ENCODE data around the gene LRRC7. TPM values are rescaled to one million over a fixed set of nuclear protein-coding genes. Genes with fewer than 3 reads are reported as not detected.
A peak's percentile ranks its signal among the peaks of the same experiment; 100 is the strongest.

The LRRC7 gene
- total and polyA plus RNA-seq, 2 experiments from 2014 or later, result 1.2 TPM; not detected in 1

- peaks cover 6% of the 10 kb centered on the region; the same call in 2 of the 3 replicates for H3K4me1 Mint-ChIP-seq
- peak; percentile 66 for DNase-seq (ENCODE audit: low spot score)
These were observed 32.2 kb upstream of the LRRC7 start for GRCh38 chr1:69535490-69535889.

More at GRCh38 chr1:69535490-69535889, 32.2 kb upstream of the LRRC7 start:
- Mint-ChIP-seq H3K36me3 (ENCODE audit: low read depth) (no peaks in the 10 kb centered on the region), H3K27ac (no peak overlapping the region), H3K27me3 (ENCODE audit: insufficient read depth, low read depth, poor library complexity) (no peaks in the 10 kb centered on the region), H3K4me3 (no peak overlapping the region), H3K9me3 (no peaks in the 10 kb centered on the region)
- H4K20me1 ChIP-seq (replicated peaks; ENCODE audit: insufficient read depth), result no peaks in the 10 kb centered on the region
- peaks cover 12% of the 10 kb centered on the region; the same call in 1 of the 2 replicates for H3K4me1 ChIP-seq (ENCODE audit: insufficient read depth)
- H3K36me3 ChIP-seq (ENCODE audit: insufficient read depth), result no peaks in the 10 kb centered on the region
- H3K4me3 ChIP-seq, result no peak overlapping the region
- peak; percentile 66 for ATAC-seq
- H2AFZ ChIP-seq, result 0 out of 2 replicates have a peak overlapping the region, but pooled peaks have one; percentile 11
- H3F3A ChIP-seq (replicated peaks; ENCODE audit: low read depth), result no peaks in the 10 kb centered on the region
- no peaks in the 10 kb centered on the region for H3K27me3 ChIP-seq (ENCODE audit: insufficient read depth)
- H3K79me2 ChIP-seq (replicated peaks; ENCODE audit: insufficient read depth), result no peaks in the 10 kb centered on the region
- peak overlapping the region; percentile 19; the same call in 1 of the 2 replicates for H3K4me2 ChIP-seq
- no peak overlapping the region for H3K27ac ChIP-seq (ENCODE audit: low read depth)
- no peaks in the 10 kb centered on the region for H3K9me2 ChIP-seq (ENCODE audit: insufficient read depth)
- no peak for TF ChIP-seq REST (IDR thresholded peaks at IDR 0.05; ENCODE audit: unreplicated experiment)
- TF ChIP-seq ZNF114 (CRISPR knock-in tag; IDR thresholded peaks at IDR 0.05), result no peak
- no peak for TF ChIP-seq JUNB (IDR thresholded peaks at IDR 0.05; ENCODE audit: unreplicated experiment)
- no peak for TF ChIP-seq CTCF (conservative IDR thresholded peaks at IDR 0.05; ENCODE audit: low read depth in 2 of 2)
- TF ChIP-seq POLR2AphosphoS5 (IDR thresholded peaks at IDR 0.05; ENCODE audit: low read depth), result no peak
